Measurements from ENCODE around the gene TENT4A. TPM values are rescaled to one million over a fixed set of nuclear protein-coding genes. Genes with fewer than 3 reads are reported as not detected.

The TENT4A gene
- total RNA-seq, 1 experiment from 2014 or later = 10.2 TPM

- Histone ChIP-seq H3K4me3 (ENCODE audit: insufficient read depth, low read depth, low read length) (no peak overlapping the region), H3K27me3 (ENCODE audit: control insufficient read depth, insufficient read depth, low read length) (no peaks in the 10 kb centered on the region), H3K36me3 (replicated peaks; ENCODE audit: control insufficient read depth, insufficient read depth, low read length) (peaks cover 2% of the 10 kb centered on the region; the same call in 1 of the 2 replicates)
- DNase-seq = no peak
Observed at GRCh38 chr5:6717687-6718086, 4.5 kb downstream of the TENT4A start.

- no peaks in the 10 kb centered on the region for H3K27me3 ChIP-seq (ENCODE audit: control insufficient read depth, insufficient read depth, low read length)
- no peak for DNase-seq
- peaks cover 2% of the 10 kb centered on the region; the same call in 1 of the 2 replicates for H3K36me3 ChIP-seq (replicated peaks; ENCODE audit: control insufficient read depth, insufficient read depth, low read length)
- no peak overlapping the region for H3K4me3 ChIP-seq (ENCODE audit: insufficient read depth, low read depth, low read length)
Observed at GRCh38 chr5:6718161-6718681, 5.0 kb downstream of the TENT4A start.

- H3K27me3 ChIP-seq (ENCODE audit: control insufficient read depth, insufficient read depth, low read length) = no peaks in the 10 kb centered on the region
- no peak overlapping the region for H3K4me3 ChIP-seq (ENCODE audit: insufficient read depth, low read depth, low read length)
- no peak for DNase-seq
- H3K36me3 ChIP-seq (replicated peaks; ENCODE audit: control insufficient read depth, insufficient read depth, low read length) = peaks cover 2% of the 10 kb centered on the region; the same call in 1 of the 2 replicates
Observed at GRCh38 chr5:6718718-6719117, 5.5 kb downstream of the TENT4A start.

- H3K36me3 ChIP-seq (replicated peaks; ENCODE audit: control insufficient read depth, insufficient read depth, low read length) = peaks cover 2% of the 10 kb centered on the region; the same call in 1 of the 2 replicates
- no peaks in the 10 kb centered on the region for H3K27me3 ChIP-seq (ENCODE audit: control insufficient read depth, insufficient read depth, low read length)
- DNase-seq = no peak
- H3K4me3 ChIP-seq (ENCODE audit: insufficient read depth, low read depth, low read length) = no peak overlapping the region
Observed at GRCh38 chr5:6719417-6719816, 6.2 kb downstream of the TENT4A start.

GRCh38 chr5:6719896-6720560 lies 6.8 kb downstream of the TENT4A start:
- Histone ChIP-seq H3K27me3 (ENCODE audit: control insufficient read depth, insufficient read depth, low read length) (no peaks in the 10 kb centered on the region), H3K36me3 (replicated peaks; ENCODE audit: control insufficient read depth, insufficient read depth, low read length) (peaks cover 5% of the 10 kb centered on the region; the same call in 1 of the 2 replicates), H3K4me3 (ENCODE audit: insufficient read depth, low read depth, low read length) (no peak overlapping the region)
- no peak for DNase-seq

- H3K36me3 ChIP-seq (replicated peaks; ENCODE audit: control insufficient read depth, insufficient read depth, low read length) = peaks cover 5% of the 10 kb centered on the region; the same call in 1 of the 2 replicates
- no peak for DNase-seq
- no peak overlapping the region for H3K4me3 ChIP-seq (ENCODE audit: insufficient read depth, low read depth, low read length)
- H3K27me3 ChIP-seq (ENCODE audit: control insufficient read depth, insufficient read depth, low read length) = no peaks in the 10 kb centered on the region
Observed at GRCh38 chr5:6720561-6720921, 7.3 kb downstream of the TENT4A start.

- no peak for DNase-seq
- peaks cover 5% of the 10 kb centered on the region; the same call in 1 of the 2 replicates for H3K36me3 ChIP-seq (replicated peaks; ENCODE audit: control insufficient read depth, insufficient read depth, low read length)
- no peak overlapping the region for H3K4me3 ChIP-seq (ENCODE audit: insufficient read depth, low read depth, low read length)
- H3K27me3 ChIP-seq (ENCODE audit: control insufficient read depth, insufficient read depth, low read length) = no peaks in the 10 kb centered on the region
Observed at GRCh38 chr5:6721442-6721841, 8.2 kb downstream of the TENT4A start.

- Histone ChIP-seq H3K4me3 (ENCODE audit: insufficient read depth, low read depth, low read length) (no peak overlapping the region), H3K36me3 (replicated peaks; ENCODE audit: control insufficient read depth, insufficient read depth, low read length) (peaks cover 3% of the 10 kb centered on the region; the same call in 1 of the 2 replicates), H3K27me3 (ENCODE audit: control insufficient read depth, insufficient read depth, low read length) (no peaks in the 10 kb centered on the region)
- no peak for DNase-seq
Observed at GRCh38 chr5:6722015-6722414, 8.8 kb downstream of the TENT4A start.

- H3K27me3 ChIP-seq (ENCODE audit: control insufficient read depth, insufficient read depth, low read length) = no peaks in the 10 kb centered on the region
- H3K4me3 ChIP-seq (ENCODE audit: insufficient read depth, low read depth, low read length) = no peak overlapping the region
- DNase-seq = no peak
Observed at GRCh38 chr5:6723122-6723815, 10.0 kb downstream of the TENT4A start.

GRCh38 chr5:6723816-6724300 lies 10.6 kb downstream of the TENT4A start:
- no peaks in the 10 kb centered on the region for H3K27me3 ChIP-seq (ENCODE audit: control insufficient read depth, insufficient read depth, low read length)
- no peak overlapping the region for H3K4me3 ChIP-seq (ENCODE audit: insufficient read depth, low read depth, low read length)
- peaks cover 3% of the 10 kb centered on the region; the same call in 1 of the 2 replicates for H3K36me3 ChIP-seq (replicated peaks; ENCODE audit: control insufficient read depth, insufficient read depth, low read length)
- no peak for DNase-seq

More at GRCh38 chr5:6723122-6723815, 10.0 kb downstream of the TENT4A start:
- peaks cover 3% of the 10 kb centered on the region; the same call in 1 of the 2 replicates for H3K36me3 ChIP-seq (replicated peaks; ENCODE audit: control insufficient read depth, insufficient read depth, low read length)

- Histone ChIP-seq H3K4me3 (ENCODE audit: insufficient read depth, low read depth, low read length) (no peak overlapping the region), H3K36me3 (replicated peaks; ENCODE audit: control insufficient read depth, insufficient read depth, low read length) (peaks cover 3% of the 10 kb centered on the region; the same call in 1 of the 2 replicates), H3K27me3 (ENCODE audit: control insufficient read depth, insufficient read depth, low read length) (no peaks in the 10 kb centered on the region)
- DNase-seq = no peak
Observed at GRCh38 chr5:6724321-6724929, 11.2 kb downstream of the TENT4A start.

- DNase-seq = no peak
- Histone ChIP-seq H3K36me3 (replicated peaks; ENCODE audit: control insufficient read depth, insufficient read depth, low read length) (peaks cover 3% of the 10 kb centered on the region; the same call in 1 of the 2 replicates), H3K4me3 (ENCODE audit: insufficient read depth, low read depth, low read length) (no peak overlapping the region), H3K27me3 (ENCODE audit: control insufficient read depth, insufficient read depth, low read length) (no peaks in the 10 kb centered on the region)
Observed at GRCh38 chr5:6725421-6725820, 12.2 kb downstream of the TENT4A start.

GRCh38 chr5:6726006-6726405 lies 12.8 kb downstream of the TENT4A start:
- Histone ChIP-seq H3K27me3 (ENCODE audit: control insufficient read depth, insufficient read depth, low read length) (no peaks in the 10 kb centered on the region), H3K36me3 (replicated peaks; ENCODE audit: control insufficient read depth, insufficient read depth, low read length) (peaks cover 3% of the 10 kb centered on the region; the same call in 1 of the 2 replicates), H3K4me3 (ENCODE audit: insufficient read depth, low read depth, low read length) (no peak overlapping the region)
- DNase-seq = no peak

GRCh38 chr5:6727231-6727630 lies 14.0 kb downstream of the TENT4A start:
- Histone ChIP-seq H3K36me3 (replicated peaks; ENCODE audit: control insufficient read depth, insufficient read depth, low read length) (peaks cover 3% of the 10 kb centered on the region; the same call in 1 of the 2 replicates), H3K4me3 (ENCODE audit: insufficient read depth, low read depth, low read length) (no peak overlapping the region), H3K27me3 (ENCODE audit: control insufficient read depth, insufficient read depth, low read length) (no peaks in the 10 kb centered on the region)
- DNase-seq = no peak
